ENCODE data around the gene DNPEP. TPM values are rescaled to one million over a fixed set of nuclear protein-coding genes. Genes with fewer than 3 reads are reported as not detected.

The DNPEP gene
- polyA plus RNA-seq, 2 donors = 46.2 to 49.6 TPM

GRCh38 chr2:219429958-219430606 lies 42.4 kb upstream of the DNPEP start:
- WGBS, 2 donors = 89% methylated on average over 7 of the region's 7 CpGs
- Histone ChIP-seq H3K4me1 (ENCODE audit: control insufficient read depth in 2 of 2, insufficient read depth in 2 of 2, low read length in 1 of 2) (no peaks in the 10 kb centered on the region), H3K27ac (ENCODE audit: low read depth in 2 of 2, low read length in 1 of 2) (peak overlapping the region; percentile 33 to 50), H3K9me3 (ENCODE audit: control insufficient read depth in 2 of 2, insufficient read depth in 1 of 2, low read depth in 1 of 2, low read length in 1 of 2) (no peaks in the 10 kb centered on the region), H3K4me3 (ENCODE audit: low read depth in 1 of 2, low read length in 2 of 2) (no peak overlapping the region), H3K36me3 (ENCODE audit: control insufficient read depth in 2 of 2, insufficient read depth in 2 of 2, low read length in 1 of 2) (no peaks in the 10 kb centered on the region), H3K27me3 (ENCODE audit: control insufficient read depth in 1 of 2, insufficient read depth in 2 of 2, low read length in 2 of 2) (no peaks in the 10 kb centered on the region)

GRCh38 chr2:219428469-219428868 lies 40.8 kb upstream of the DNPEP start:
- Histone ChIP-seq H3K9me3 (ENCODE audit: control insufficient read depth in 2 of 2, insufficient read depth in 1 of 2, low read depth in 1 of 2, low read length in 1 of 2) (no peaks in the 10 kb centered on the region), H3K4me1 (ENCODE audit: control insufficient read depth in 2 of 2, insufficient read depth in 2 of 2, low read length in 1 of 2) (no peaks in the 10 kb centered on the region), H3K27ac (ENCODE audit: low read depth in 2 of 2, low read length in 1 of 2) (peak overlapping the region; percentile 36 to 40), H3K4me3 (ENCODE audit: low read depth in 1 of 2, low read length in 2 of 2) (no peak overlapping the region), H3K27me3 (ENCODE audit: control insufficient read depth in 1 of 2, insufficient read depth in 2 of 2, low read length in 2 of 2) (no peaks in the 10 kb centered on the region), H3K36me3 (ENCODE audit: control insufficient read depth in 2 of 2, insufficient read depth in 2 of 2, low read length in 1 of 2) (no peaks in the 10 kb centered on the region)

- H3K27me3 ChIP-seq (ENCODE audit: control insufficient read depth in 1 of 2, insufficient read depth in 2 of 2, low read length in 2 of 2) = no peaks in the 10 kb centered on the region
- no peak overlapping the region for H3K4me3 ChIP-seq (ENCODE audit: low read depth in 1 of 2, low read length in 2 of 2)
- no peaks in the 10 kb centered on the region for H3K4me1 ChIP-seq (ENCODE audit: control insufficient read depth in 2 of 2, insufficient read depth in 2 of 2, low read length in 1 of 2)
- 81 to 85% methylated on average over 7 of the region's 7 CpGs for WGBS, 2 donors
- H3K36me3 ChIP-seq (ENCODE audit: control insufficient read depth in 2 of 2, insufficient read depth in 2 of 2, low read length in 1 of 2) = no peaks in the 10 kb centered on the region
- H3K27ac ChIP-seq (ENCODE audit: low read depth in 2 of 2, low read length in 1 of 2) = peak overlapping the region in 1 of 2 donors; percentile 38
- H3K9me3 ChIP-seq (ENCODE audit: control insufficient read depth in 2 of 2, insufficient read depth in 1 of 2, low read depth in 1 of 2, low read length in 1 of 2) = no peaks in the 10 kb centered on the region
Measured at GRCh38 chr2:219426534-219427136, 38.9 kb upstream of the DNPEP start.

GRCh38 chr2:219426068-219426443 lies 38.3 kb upstream of the DNPEP start:
- no peaks in the 10 kb centered on the region for H3K36me3 ChIP-seq (ENCODE audit: control insufficient read depth in 2 of 2, insufficient read depth in 2 of 2, low read length in 1 of 2)
- no peaks in the 10 kb centered on the region for H3K4me1 ChIP-seq (ENCODE audit: control insufficient read depth in 2 of 2, insufficient read depth in 2 of 2, low read length in 1 of 2)
- no peaks in the 10 kb centered on the region for H3K27me3 ChIP-seq (ENCODE audit: control insufficient read depth in 1 of 2, insufficient read depth in 2 of 2, low read length in 2 of 2)
- no peak overlapping the region for H3K4me3 ChIP-seq (ENCODE audit: low read depth in 1 of 2, low read length in 2 of 2)
- no peaks in the 10 kb centered on the region for H3K9me3 ChIP-seq (ENCODE audit: control insufficient read depth in 2 of 2, insufficient read depth in 1 of 2, low read depth in 1 of 2, low read length in 1 of 2)
- H3K27ac ChIP-seq (ENCODE audit: low read depth in 2 of 2, low read length in 1 of 2) = peak overlapping the region in 1 of 2 donors; percentile 38
- WGBS, 2 donors = 79 to 82% methylated on average over 7 of the region's 7 CpGs

- Histone ChIP-seq H3K4me1 (ENCODE audit: control insufficient read depth in 2 of 2, insufficient read depth in 2 of 2, low read length in 1 of 2) (no peaks in the 10 kb centered on the region), H3K36me3 (ENCODE audit: control insufficient read depth in 2 of 2, insufficient read depth in 2 of 2, low read length in 1 of 2) (no peaks in the 10 kb centered on the region), H3K9me3 (ENCODE audit: control insufficient read depth in 2 of 2, insufficient read depth in 1 of 2, low read depth in 1 of 2, low read length in 1 of 2) (no peaks in the 10 kb centered on the region), H3K27me3 (ENCODE audit: control insufficient read depth in 1 of 2, insufficient read depth in 2 of 2, low read length in 2 of 2) (no peaks in the 10 kb centered on the region), H3K27ac (ENCODE audit: low read depth in 2 of 2, low read length in 1 of 2) (peak overlapping the region; percentile 9 to 38), H3K4me3 (ENCODE audit: low read depth in 1 of 2, low read length in 2 of 2) (no peak overlapping the region)
- WGBS, 2 donors = 80 to 87% methylated on average over 8 of the region's 8 CpGs
Measured at GRCh38 chr2:219425238-219426067, 37.7 kb upstream of the DNPEP start.

- no peak overlapping the region for H3K4me3 ChIP-seq (ENCODE audit: low read depth in 1 of 2, low read length in 2 of 2)
- 58 to 69% methylated on average over 14 of the region's 14 CpGs for WGBS, 2 donors
Measured at GRCh38 chr2:219423652-219424377, 36.1 kb upstream of the DNPEP start.

GRCh38 chr2:219422952-219423534 lies 35.3 kb upstream of the DNPEP start:
- Histone ChIP-seq H3K9me3 (ENCODE audit: control insufficient read depth in 2 of 2, insufficient read depth in 1 of 2, low read depth in 1 of 2, low read length in 1 of 2) (no peaks in the 10 kb centered on the region), H3K4me3 (ENCODE audit: low read depth in 1 of 2, low read length in 2 of 2) (no peak overlapping the region), H3K4me1 (ENCODE audit: control insufficient read depth in 2 of 2, insufficient read depth in 2 of 2, low read length in 1 of 2) (peaks cover 4 to 5% of the 10 kb centered on the region in 2 donors), H3K36me3 (ENCODE audit: control insufficient read depth in 2 of 2, insufficient read depth in 2 of 2, low read length in 1 of 2) (no peaks in the 10 kb centered on the region), H3K27ac (ENCODE audit: low read depth in 2 of 2, low read length in 1 of 2) (peak overlapping the region; percentile 19 to 39), H3K27me3 (ENCODE audit: control insufficient read depth in 1 of 2, insufficient read depth in 2 of 2, low read length in 2 of 2) (no peaks in the 10 kb centered on the region)
- 78% methylated on average over 8 of the region's 8 CpGs for WGBS, 2 donors

More at GRCh38 chr2:219423652-219424377, 36.1 kb upstream of the DNPEP start:
- Histone ChIP-seq H3K9me3 (ENCODE audit: control insufficient read depth in 2 of 2, insufficient read depth in 1 of 2, low read depth in 1 of 2, low read length in 1 of 2) (no peaks in the 10 kb centered on the region), H3K4me1 (ENCODE audit: control insufficient read depth in 2 of 2, insufficient read depth in 2 of 2, low read length in 1 of 2) (peaks cover under 1 to 2% of the 10 kb centered on the region in 2 donors), H3K27ac (ENCODE audit: low read depth in 2 of 2, low read length in 1 of 2) (peak overlapping the region; percentile 22 to 29), H3K36me3 (ENCODE audit: control insufficient read depth in 2 of 2, insufficient read depth in 2 of 2, low read length in 1 of 2) (no peaks in the 10 kb centered on the region), H3K27me3 (ENCODE audit: control insufficient read depth in 1 of 2, insufficient read depth in 2 of 2, low read length in 2 of 2) (no peaks in the 10 kb centered on the region)

GRCh38 chr2:219421323-219421722 lies 33.6 kb upstream of the DNPEP start:
- Histone ChIP-seq H3K27ac (ENCODE audit: low read depth in 2 of 2, low read length in 1 of 2) (peak overlapping the region in 1 of 2 donors; percentile 40), H3K4me3 (ENCODE audit: low read depth in 1 of 2, low read length in 2 of 2) (peak overlapping the region; percentile 17 to 40), H3K9me3 (ENCODE audit: control insufficient read depth in 2 of 2, insufficient read depth in 1 of 2, low read depth in 1 of 2, low read length in 1 of 2) (no peaks in the 10 kb centered on the region), H3K36me3 (ENCODE audit: control insufficient read depth in 2 of 2, insufficient read depth in 2 of 2, low read length in 1 of 2) (no peaks in the 10 kb centered on the region), H3K4me1 (ENCODE audit: control insufficient read depth in 2 of 2, insufficient read depth in 2 of 2, low read length in 1 of 2) (peaks cover 4 to 5% of the 10 kb centered on the region in 2 donors), H3K27me3 (ENCODE audit: control insufficient read depth in 1 of 2, insufficient read depth in 2 of 2, low read length in 2 of 2) (no peaks in the 10 kb centered on the region)
- 81% methylated on average over 17 of the region's 17 CpGs for WGBS, 2 donors

GRCh38 chr2:219420687-219421086 lies 33.0 kb upstream of the DNPEP start:
- H3K4me1 ChIP-seq (ENCODE audit: control insufficient read depth in 2 of 2, insufficient read depth in 2 of 2, low read length in 1 of 2) = peaks cover 4 to 5% of the 10 kb centered on the region in 2 donors
- 80 to 81% methylated on average over 8 of the region's 8 CpGs for WGBS, 2 donors
- H3K36me3 ChIP-seq (ENCODE audit: control insufficient read depth in 2 of 2, insufficient read depth in 2 of 2, low read length in 1 of 2) = no peaks in the 10 kb centered on the region
- no peaks in the 10 kb centered on the region for H3K9me3 ChIP-seq (ENCODE audit: control insufficient read depth in 2 of 2, insufficient read depth in 1 of 2, low read depth in 1 of 2, low read length in 1 of 2)
- peak overlapping the region in 1 of 2 donors; percentile 75 for H3K27ac ChIP-seq (ENCODE audit: low read depth in 2 of 2, low read length in 1 of 2)
- no peaks in the 10 kb centered on the region for H3K27me3 ChIP-seq (ENCODE audit: control insufficient read depth in 1 of 2, insufficient read depth in 2 of 2, low read length in 2 of 2)
- peak overlapping the region; percentile 12 to 40 for H3K4me3 ChIP-seq (ENCODE audit: low read depth in 1 of 2, low read length in 2 of 2)

Data from esophagus (tissue), 2 donors.